ENCODE data around the gene FGD3. TPM values are rescaled to one million over a fixed set of nuclear protein-coding genes. Genes with fewer than 3 reads are reported as not detected.
"Not testable (repeated sequence)": the region's sequence is repeated elsewhere in the genome, so short reads cannot be mapped to it uniquely, and the experiment has no call there.

The FGD3 gene
- total RNA-seq, 2 donors from 2014 or later: 142 to 160 TPM

DNA sequence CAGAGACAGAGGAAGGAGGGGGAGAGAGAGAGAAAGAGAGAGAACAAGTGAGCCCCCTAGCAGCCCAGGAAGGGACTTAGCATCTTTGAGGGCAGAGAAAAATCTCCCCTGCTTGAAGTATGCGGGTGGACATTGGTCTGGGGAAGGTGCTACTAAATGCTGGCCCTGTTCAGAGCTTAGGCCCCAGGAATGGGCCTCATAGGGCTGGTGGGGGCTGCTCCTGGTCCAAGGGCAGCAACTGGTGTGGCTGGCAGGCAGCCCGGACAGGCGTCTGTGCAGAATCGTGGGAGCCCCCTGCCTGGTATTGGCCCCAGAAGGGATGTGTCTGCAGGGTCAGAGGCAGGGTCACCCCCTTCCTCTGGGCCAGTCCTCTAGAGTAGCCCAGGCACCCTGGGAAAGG, 63.4 kb downstream of the FGD3 start:
- Mint-ChIP-seq H3K4me1 (peaks cover 20% of the 10 kb centered on the region), H3K36me3 (ENCODE audit: low read depth) (peaks cover 8% of the 10 kb centered on the region), H3K4me3 (no peak overlapping the region), H3K27ac (peak overlapping the region; percentile 75), H3K27me3 (no peaks in the 10 kb centered on the region)
- no peaks in the 10 kb centered on the region for H3K9me3 ChIP-seq (ENCODE audit: control insufficient read depth, low read length, poor library complexity, severe bottlenecking)
- no peak for DNase-seq
- no peak for ATAC-seq

DNA sequence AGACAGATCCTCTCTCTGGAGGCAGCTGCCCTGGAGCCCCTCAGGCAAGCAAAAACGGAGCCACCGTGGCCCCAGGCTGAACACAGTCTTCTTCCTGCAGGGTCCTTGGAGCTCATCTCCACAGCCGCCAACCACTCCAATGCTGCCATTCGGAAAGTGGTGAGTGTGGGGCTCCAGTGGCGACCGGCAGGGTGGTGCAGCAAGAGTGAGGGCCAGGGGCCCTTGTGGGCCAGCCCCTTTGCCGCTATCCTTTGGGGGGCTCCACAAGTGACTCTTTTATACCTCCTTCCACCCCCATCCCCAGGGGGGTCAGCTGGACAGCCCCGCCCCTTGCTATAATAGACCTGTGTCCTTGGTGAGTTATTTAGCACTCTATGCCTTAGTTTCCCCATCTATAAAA, 63.8 kb downstream of the FGD3 start:
- H3K9me3 ChIP-seq (ENCODE audit: control insufficient read depth, low read length, poor library complexity, severe bottlenecking): no peaks in the 10 kb centered on the region
- no peak overlapping the region for H3K4me3 Mint-ChIP-seq
- no peaks in the 10 kb centered on the region for H3K27me3 Mint-ChIP-seq
- H3K4me1 Mint-ChIP-seq: peaks cover 18% of the 10 kb centered on the region
- H3K36me3 Mint-ChIP-seq (ENCODE audit: low read depth): peaks cover 5% of the 10 kb centered on the region
- ATAC-seq (no peak), DNase-seq (no peak)
- peak overlapping the region; percentile 75 for H3K27ac Mint-ChIP-seq

DNA sequence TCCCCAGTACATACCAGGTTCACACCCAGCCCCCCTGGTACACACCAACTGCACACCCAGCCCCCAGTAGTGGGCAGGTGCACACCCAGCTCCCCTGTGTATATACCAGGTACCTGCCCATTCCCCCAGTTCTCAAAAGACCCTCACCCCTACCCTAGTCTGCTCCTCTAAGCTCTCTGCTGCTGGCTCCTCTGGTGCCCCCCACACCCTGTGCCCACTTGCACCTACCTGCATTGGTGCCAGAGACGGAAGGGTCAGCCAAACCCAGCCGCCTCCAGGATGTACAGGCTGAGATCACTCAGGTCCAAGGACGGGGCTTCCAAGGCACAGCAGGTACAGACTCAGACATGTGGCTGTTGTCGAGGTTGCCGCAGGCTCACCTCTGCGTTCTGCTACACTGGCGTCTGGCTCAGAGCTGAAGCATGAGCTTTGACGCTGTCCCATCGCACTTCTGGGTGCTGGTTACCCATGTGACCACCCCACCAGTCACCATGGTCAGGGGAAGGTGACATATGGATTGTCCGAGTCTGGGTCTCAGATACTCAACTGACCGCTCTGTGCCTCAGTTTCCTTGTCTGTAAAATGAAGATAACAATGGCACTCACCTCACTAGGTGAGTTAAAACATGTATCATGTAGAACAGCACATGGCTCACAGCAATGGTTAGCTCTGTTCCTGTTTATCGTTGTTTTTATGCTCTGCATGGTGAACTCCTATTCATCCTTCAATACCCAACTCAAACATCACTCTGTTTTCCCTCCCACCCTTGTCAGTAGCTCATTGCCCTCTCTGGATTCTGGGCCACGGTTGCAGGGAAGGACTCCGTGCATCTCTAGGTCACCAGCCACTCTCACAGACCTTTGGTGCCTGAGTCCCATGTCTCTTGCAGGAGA, 65.9 kb downstream of the FGD3 start:
- Mint-ChIP-seq H3K27me3 (no peaks in the 10 kb centered on the region), H3K4me1 (peaks cover 20% of the 10 kb centered on the region), H3K27ac (peak overlapping the region; percentile 19), H3K4me3 (no peak overlapping the region), H3K36me3 (ENCODE audit: low read depth) (peaks cover 3% of the 10 kb centered on the region)
- DNase-seq: no peak
- no peak for ATAC-seq
- H3K9me3 ChIP-seq (ENCODE audit: control insufficient read depth, low read length, poor library complexity, severe bottlenecking): no peaks in the 10 kb centered on the region

DNA sequence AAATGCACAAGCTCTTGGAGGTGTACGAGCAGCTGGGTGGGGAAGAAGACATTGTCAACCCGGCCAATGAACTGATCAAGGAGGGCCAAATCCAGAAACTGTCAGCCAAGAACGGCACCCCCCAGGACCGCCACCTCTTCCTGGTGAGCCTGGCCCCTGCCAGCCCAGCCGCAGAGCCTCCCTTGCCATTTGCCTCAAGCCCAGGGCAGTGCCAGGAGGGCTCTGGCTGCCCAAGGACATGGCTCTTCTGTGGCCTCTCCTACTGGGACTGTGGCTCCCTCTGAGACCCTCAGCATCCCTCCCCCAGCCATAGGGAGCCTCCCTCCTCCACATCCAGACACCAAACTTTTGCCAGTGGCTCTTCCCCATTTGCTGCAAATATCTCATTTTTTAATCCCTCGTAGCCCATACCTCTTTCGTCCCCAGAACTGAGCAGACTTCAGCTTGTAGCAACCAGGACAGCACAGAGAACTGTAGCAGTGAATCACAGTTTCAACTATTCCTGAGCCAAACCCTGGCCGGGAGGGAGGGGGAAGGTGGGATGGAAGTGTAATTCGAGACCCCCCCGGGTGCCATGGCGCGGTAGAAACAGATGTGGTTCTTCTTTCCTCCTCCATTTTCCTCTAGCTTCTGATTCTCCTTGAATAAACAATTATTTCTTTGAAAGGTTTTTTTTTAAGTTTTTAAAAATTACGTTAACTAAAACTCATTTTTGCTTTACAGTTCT, 66.7 kb downstream of the FGD3 start:
- H3K9me3 ChIP-seq (ENCODE audit: control insufficient read depth, low read length, poor library complexity, severe bottlenecking): no peaks in the 10 kb centered on the region
- H3K27ac Mint-ChIP-seq: peak overlapping the region; percentile 51
- H3K36me3 Mint-ChIP-seq (ENCODE audit: low read depth): peaks cover 3% of the 10 kb centered on the region
- no peak for ATAC-seq
- no peak overlapping the region for H3K4me3 Mint-ChIP-seq
- H3K4me1 Mint-ChIP-seq: peaks cover 16% of the 10 kb centered on the region
- H3K27me3 Mint-ChIP-seq: no peaks in the 10 kb centered on the region
- no peak for DNase-seq

DNA sequence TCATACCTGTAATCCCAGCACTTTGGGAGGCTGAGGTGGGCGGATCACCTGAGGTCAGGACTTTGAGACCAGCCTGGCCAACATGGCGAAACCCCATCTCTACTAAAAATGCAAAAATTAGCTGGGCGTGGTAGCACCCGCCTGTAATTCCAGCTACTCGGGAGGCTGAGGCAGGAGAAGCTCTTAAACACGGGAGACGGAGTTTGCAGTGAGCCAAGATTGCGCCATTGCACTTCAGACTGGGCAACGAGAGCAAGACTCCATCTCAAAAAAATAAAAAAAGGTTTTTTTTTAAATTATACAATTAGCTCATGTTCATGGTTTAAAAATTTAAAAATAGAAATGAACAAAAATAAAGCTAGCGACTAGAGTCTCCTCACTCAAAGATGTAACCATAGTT, 67.9 kb downstream of the FGD3 start:
- not testable (repeated sequence) for H3K27me3 Mint-ChIP-seq; H3K36me3 Mint-ChIP-seq (ENCODE audit: low read depth); DNase-seq; H3K9me3 ChIP-seq (ENCODE audit: control insufficient read depth, low read length, poor library complexity, severe bottlenecking); H3K4me3 Mint-ChIP-seq; ATAC-seq
- Mint-ChIP-seq H3K27ac (peak overlapping the region; percentile 51), H3K4me1 (peaks cover 18% of the 10 kb centered on the region)

DNA sequence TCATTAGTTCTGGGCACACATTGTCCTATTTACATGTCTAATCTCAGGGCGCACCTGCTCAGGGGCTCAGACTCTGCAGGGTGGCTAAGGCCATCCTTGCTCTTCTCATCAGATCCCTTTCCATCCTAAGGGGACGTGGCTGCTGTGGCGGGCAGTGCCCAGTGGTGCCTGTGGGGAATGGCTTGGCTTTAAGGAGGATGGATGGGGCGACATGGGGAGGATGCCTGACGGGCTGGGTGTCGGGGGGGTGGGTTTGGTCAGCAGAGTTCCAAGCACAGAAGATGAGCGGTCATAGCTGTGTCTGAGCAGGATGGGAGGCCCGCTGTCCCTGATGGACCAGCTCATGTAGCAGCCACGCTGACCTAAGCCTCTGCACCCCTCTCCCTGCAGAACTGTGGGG, 70.3 kb downstream of the FGD3 start:
- peak overlapping the region; percentile 56 for H3K27ac Mint-ChIP-seq
- ATAC-seq (no peak), DNase-seq (no peak)
- H3K4me1 Mint-ChIP-seq: peaks cover 17% of the 10 kb centered on the region
- H3K27me3 Mint-ChIP-seq: no peaks in the 10 kb centered on the region
- H3K36me3 Mint-ChIP-seq (ENCODE audit: low read depth): peaks cover 6% of the 10 kb centered on the region
- no peaks in the 10 kb centered on the region for H3K9me3 ChIP-seq (ENCODE audit: control insufficient read depth, low read length, poor library complexity, severe bottlenecking)
- no peak overlapping the region for H3K4me3 Mint-ChIP-seq

DNA sequence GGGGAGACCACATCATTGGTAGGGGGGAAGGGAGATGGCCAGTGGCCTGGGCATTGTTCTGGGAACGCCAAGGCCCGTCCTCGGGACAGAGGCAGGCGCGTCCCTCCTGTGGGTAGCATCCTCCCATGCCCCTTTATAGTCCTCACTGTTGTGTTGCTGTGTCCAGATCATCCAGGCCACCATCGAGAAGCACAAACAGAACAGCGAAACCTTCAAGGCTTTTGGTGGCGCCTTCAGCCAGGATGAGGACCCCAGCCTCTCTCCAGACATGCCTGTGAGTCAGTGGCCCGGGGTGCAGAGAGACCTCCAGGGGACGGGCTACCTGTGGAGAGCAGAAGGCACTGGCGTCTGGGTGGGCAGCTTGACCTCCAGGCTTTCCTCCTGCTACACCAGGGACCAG, 72.8 kb downstream of the FGD3 start:
- no peak for DNase-seq
- ATAC-seq: no peak
- no peak overlapping the region for H3K4me3 Mint-ChIP-seq
- peak overlapping the region; percentile 99 for H3K27ac Mint-ChIP-seq
- H3K4me1 Mint-ChIP-seq: peaks cover 23% of the 10 kb centered on the region
- H3K27me3 Mint-ChIP-seq: no peaks in the 10 kb centered on the region
- no peaks in the 10 kb centered on the region for H3K9me3 ChIP-seq (ENCODE audit: control insufficient read depth, low read length, poor library complexity, severe bottlenecking)
- H3K36me3 Mint-ChIP-seq (ENCODE audit: low read depth): peaks cover 12% of the 10 kb centered on the region

DNA sequence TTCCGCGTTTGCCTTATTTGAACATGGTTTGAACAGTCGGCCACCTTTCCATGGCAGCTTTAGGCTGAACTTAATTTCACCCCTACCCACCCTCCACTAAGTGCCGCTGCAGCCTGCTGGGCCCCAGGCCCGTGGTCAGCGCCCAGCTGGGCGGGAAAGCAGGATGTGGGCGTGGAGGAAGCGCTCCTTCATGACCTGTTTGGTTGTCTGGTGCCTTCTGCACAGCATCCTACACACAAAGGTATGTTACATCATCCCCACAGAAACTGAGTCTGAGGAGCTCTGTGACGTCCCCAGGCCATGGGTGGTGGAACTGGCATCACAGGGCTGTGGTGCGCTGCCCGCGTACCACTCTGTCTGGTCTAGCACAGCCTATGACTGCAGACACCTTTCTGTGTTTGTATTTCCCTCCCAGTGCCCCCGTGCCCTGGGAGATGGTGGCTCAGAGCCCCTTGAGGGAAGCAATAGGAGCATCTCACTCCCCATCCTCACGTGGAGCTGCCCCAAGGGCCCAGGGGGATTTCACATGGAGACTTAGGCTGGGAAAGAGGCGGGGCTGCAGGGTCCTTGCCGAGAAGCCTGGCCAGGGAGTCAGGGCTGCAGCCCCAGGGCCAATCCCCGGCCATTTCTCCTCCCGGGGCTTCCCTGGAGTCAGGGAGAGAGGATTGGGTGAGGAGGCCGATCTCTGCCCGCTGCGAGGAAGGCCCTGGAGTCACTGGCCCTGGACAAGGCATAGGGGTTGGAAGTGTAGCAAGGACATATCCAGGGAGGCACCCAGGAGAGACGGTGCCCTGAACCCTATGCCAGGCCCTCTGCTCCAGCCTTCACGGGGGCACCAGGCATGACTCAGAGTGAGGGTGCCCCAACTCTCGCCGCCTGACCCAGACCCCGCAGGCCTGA, 73.7 kb downstream of the FGD3 start:
- no peaks in the 10 kb centered on the region for H3K27me3 Mint-ChIP-seq
- peak overlapping the region; percentile 99 for H3K27ac Mint-ChIP-seq
- H3K4me1 Mint-ChIP-seq: peaks cover 28% of the 10 kb centered on the region
- peaks cover 12% of the 10 kb centered on the region for H3K36me3 Mint-ChIP-seq (ENCODE audit: low read depth)
- ATAC-seq: peak; percentile 79
- no peak overlapping the region for H3K4me3 Mint-ChIP-seq
- no peaks in the 10 kb centered on the region for H3K9me3 ChIP-seq (ENCODE audit: control insufficient read depth, low read length, poor library complexity, severe bottlenecking)
- peak in 1 of 3 donors; percentile 51 for DNase-seq

DNA sequence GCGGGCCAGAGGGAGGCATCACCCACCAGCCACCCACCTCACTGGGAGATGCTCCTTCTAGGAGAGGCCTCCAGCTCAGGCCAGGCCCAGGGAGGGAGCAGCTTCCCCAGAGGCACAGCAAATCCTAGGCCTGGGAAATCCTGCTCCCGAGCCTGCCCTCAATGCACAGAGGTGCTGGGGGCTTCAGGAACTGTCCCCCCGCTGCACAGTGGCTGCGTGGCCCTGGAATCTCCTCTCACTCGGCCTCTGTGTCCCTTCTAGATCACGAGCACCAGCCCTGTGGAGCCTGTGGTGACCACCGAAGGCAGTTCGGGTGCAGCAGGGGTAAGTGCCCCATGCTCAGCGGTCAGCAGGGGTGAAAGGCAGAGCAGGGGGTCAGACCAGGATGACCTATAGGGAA, 74.7 kb downstream of the FGD3 start:
- H3K4me1 Mint-ChIP-seq: peaks cover 33% of the 10 kb centered on the region
- no peak overlapping the region for H3K4me3 Mint-ChIP-seq
- no peaks in the 10 kb centered on the region for H3K9me3 ChIP-seq (ENCODE audit: control insufficient read depth, low read length, poor library complexity, severe bottlenecking)
- DNase-seq (no peak), ATAC-seq (no peak)
- no peaks in the 10 kb centered on the region for H3K27me3 Mint-ChIP-seq
- peaks cover 12% of the 10 kb centered on the region for H3K36me3 Mint-ChIP-seq (ENCODE audit: low read depth)
- peak overlapping the region; percentile 99 for H3K27ac Mint-ChIP-seq

DNA sequence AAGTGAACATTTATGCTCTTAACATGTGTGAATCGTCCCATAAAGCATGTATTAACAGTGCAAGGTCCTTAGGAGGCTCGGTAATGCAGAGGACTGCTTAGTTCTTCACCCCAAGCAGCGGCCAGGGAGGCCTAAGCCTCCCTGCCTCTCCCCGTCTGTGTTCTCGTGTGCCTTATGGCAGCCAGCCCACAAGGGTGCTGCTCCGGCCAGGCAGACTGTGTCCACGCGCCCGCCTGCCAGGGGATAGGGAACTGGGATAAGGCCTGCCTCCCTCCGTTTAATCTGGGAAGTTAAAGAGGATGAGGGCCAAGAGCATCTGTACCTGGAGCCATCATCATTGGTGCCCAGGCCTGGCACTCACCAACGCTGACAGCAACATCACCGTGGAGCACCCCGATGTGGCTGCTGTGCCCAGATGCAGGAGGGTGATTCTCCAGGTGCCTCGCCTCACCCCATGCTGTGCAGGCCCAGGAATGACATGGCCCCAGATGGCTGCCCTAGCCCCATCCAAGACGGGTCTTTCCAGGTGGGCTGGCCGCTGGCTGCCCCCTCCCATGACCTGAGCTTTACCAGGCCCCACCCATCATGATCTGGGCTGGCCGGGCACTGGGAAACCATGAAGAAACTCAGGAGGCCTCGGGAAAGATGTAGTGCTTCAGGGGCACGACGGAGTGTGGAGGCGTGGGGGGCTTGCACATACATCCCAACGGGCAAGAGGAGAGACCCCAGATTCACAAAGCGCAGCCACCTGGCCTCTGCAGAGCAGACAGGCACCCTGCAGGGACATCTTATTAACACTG, 75.6 kb downstream of the FGD3 start:
- no peaks in the 10 kb centered on the region for H3K9me3 ChIP-seq (ENCODE audit: control insufficient read depth, low read length, poor library complexity, severe bottlenecking)
- no peak for ATAC-seq
- Mint-ChIP-seq H3K4me1 (peaks cover 38% of the 10 kb centered on the region), H3K4me3 (no peak overlapping the region), H3K27ac (peak overlapping the region; percentile 99), H3K36me3 (ENCODE audit: low read depth) (peaks cover 12% of the 10 kb centered on the region), H3K27me3 (no peaks in the 10 kb centered on the region)
- DNase-seq: no peak

DNA sequence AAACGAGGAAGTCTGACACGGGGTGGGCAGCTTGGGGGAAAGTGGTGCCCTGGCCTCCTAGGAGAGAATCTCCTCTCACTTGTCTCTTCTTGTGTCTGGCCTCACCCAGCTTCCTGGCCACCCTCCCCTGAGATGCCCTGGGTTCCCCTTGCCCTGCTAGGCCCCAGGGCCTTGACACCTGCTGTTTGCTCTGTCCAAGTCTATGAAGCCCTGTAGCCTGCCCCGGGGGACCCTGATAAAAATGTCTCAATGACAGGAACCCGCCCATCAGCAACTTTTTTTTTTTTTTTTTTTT, 76.1 kb downstream of the FGD3 start:
- ATAC-seq: no peak
- H3K27me3 Mint-ChIP-seq: no peaks in the 10 kb centered on the region
- H3K36me3 Mint-ChIP-seq (ENCODE audit: low read depth): peaks cover 12% of the 10 kb centered on the region
- H3K27ac Mint-ChIP-seq: peak overlapping the region; percentile 99
- H3K4me3 Mint-ChIP-seq: no peak overlapping the region
- H3K4me1 Mint-ChIP-seq: peaks cover 42% of the 10 kb centered on the region
- no peaks in the 10 kb centered on the region for H3K9me3 ChIP-seq (ENCODE audit: control insufficient read depth, low read length, poor library complexity, severe bottlenecking)
- DNase-seq: no peak

DNA sequence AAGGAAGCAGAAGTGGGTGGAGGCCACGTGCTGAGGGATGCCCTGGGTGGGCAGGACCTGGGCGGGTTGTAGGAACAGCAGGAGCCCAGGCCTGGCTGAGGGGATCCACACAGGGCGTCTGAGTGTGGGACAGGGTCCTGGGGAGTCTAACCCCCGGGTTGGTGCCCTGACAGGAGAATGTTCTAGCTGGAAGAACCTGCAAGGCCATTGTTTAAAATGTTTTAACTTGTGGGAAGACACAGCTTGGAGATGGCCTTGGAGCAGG, 77.3 kb downstream of the FGD3 start:
- H3K27ac Mint-ChIP-seq: peak overlapping the region; percentile 99
- DNase-seq (no peak), ATAC-seq (no peak)
- peaks cover 8% of the 10 kb centered on the region for H3K36me3 Mint-ChIP-seq (ENCODE audit: low read depth)
- no peaks in the 10 kb centered on the region for H3K9me3 ChIP-seq (ENCODE audit: control insufficient read depth, low read length, poor library complexity, severe bottlenecking)
- H3K4me3 Mint-ChIP-seq: no peak overlapping the region
- H3K27me3 Mint-ChIP-seq: no peaks in the 10 kb centered on the region
- H3K4me1 Mint-ChIP-seq: peaks cover 40% of the 10 kb centered on the region
